GM12865 (cell line): ENCODE measurements around the gene CD44.

ENCODE experiments used
- DNase-seq: peaks from one replicate; pipeline ENCODE4 v3.0.0; 2010; ENCODE audit warnings: low read depth
- H3K4me3 ChIP-seq: 2 replicates; pipeline ENCODE4 v1.5.1; 2011; ENCODE audit warnings: mild to moderate bottlenecking, low read depth, low read length, control low read depth
- CTCF ChIP-seq: IDR thresholded peaks from 2 replicates; pipeline ENCODE4 v1.5.1; 2011; ENCODE audit warnings: low read length, control low read depth, low read depth, inconsistent platforms; ENCODE audit not compliant: insufficient read depth; ENCODE audit errors: missing control alignments

The CD44 gene

GRCh38 chr11:35227576-35228327 lies 88.8 kb downstream of the CD44 start:
- TF ChIP-seq CTCF: no peak
- no peak overlapping the region for H3K4me3 ChIP-seq
- no peak for DNase-seq

GRCh38 chr11:35228328-35228725 lies 89.4 kb downstream of the CD44 start:
- no peak for DNase-seq
- no peak for TF ChIP-seq CTCF
- no peak overlapping the region for H3K4me3 ChIP-seq

- no peak for DNase-seq
- no peak for TF ChIP-seq CTCF
- H3K4me3 ChIP-seq: no peak overlapping the region
Measured at GRCh38 chr11:35230388-35230787, 91.4 kb downstream of the CD44 start.

- DNase-seq: no peak
- H3K4me3 ChIP-seq: no peak overlapping the region
- no peak for TF ChIP-seq CTCF
Measured at GRCh38 chr11:35231076-35231860, 92.3 kb downstream of the CD44 start.

- TF ChIP-seq CTCF: no peak
- H3K4me3 ChIP-seq: no peak overlapping the region
- no peak for DNase-seq
Measured at GRCh38 chr11:35232891-35233330, 93.9 kb downstream of the CD44 start.

DNA sequence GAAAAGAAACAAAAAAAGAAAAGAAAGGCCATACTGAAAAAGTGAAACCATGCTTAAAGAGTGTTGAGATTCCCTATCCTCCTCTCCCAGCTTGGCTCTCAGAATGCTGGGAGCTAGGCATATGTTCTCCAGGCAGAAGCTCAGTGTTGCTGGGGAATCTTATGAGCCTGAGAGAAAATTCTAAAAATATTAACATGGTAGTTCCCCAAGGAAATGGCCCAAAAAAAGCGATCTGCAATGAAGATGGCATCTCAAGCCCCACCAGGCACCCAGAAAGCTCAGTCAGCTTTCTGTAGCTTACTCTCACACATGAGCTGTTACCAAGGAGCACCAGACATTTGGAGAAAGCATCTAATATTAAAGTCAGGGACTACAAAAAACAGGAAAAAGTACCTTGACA lies 94.5 kb downstream of the CD44 start:
- no peak for TF ChIP-seq CTCF

More for the DNA sequence above, 94.5 kb downstream of the CD44 start:
- no peak overlapping the region for H3K4me3 ChIP-seq
- DNase-seq: no peak
